GM18508 (cell line): ENCODE measurements around the gene RUSC1.
A peak's percentile ranks its signal among the peaks of the same experiment; 100 is the strongest.
"Not testable (repeated sequence)": the region's sequence is repeated elsewhere in the genome, so short reads cannot be mapped to it uniquely, and the experiment has no call there.

Experiments used
- ATAC-seq: cut with Tn5 transposase; IDR thresholded peaks from one replicate; pipeline ENCODE4 v1.9.1; 2021; ENCODE audit warnings: moderate number of reproducible peaks; ENCODE audit not compliant: insufficient read depth, unreplicated experiment

Gene RUSC1, protein sequence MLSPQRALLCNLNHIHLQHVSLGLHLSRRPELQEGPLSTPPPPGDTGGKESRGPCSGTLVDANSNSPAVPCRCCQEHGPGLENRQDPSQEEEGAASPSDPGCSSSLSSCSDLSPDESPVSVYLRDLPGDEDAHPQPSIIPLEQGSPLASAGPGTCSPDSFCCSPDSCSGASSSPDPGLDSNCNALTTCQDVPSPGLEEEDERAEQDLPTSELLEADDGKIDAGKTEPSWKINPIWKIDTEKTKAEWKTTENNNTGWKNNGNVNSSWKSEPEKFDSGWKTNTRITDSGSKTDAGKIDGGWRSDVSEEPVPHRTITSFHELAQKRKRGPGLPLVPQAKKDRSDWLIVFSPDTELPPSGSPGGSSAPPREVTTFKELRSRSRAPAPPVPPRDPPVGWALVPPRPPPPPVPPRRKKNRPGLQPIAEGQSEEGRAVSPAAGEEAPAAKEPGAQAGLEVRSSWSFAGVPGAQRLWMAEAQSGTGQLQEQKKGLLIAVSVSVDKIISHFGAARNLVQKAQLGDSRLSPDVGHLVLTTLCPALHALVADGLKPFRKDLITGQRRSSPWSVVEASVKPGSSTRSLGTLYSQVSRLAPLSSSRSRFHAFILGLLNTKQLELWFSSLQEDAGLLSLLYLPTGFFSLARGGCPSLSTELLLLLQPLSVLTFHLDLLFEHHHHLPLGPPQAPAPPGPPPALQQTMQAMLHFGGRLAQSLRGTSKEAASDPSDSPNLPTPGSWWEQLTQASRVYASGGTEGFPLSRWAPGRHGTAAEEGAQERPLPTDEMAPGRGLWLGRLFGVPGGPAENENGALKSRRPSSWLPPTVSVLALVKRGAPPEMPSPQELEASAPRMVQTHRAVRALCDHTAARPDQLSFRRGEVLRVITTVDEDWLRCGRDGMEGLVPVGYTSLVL

DNA sequence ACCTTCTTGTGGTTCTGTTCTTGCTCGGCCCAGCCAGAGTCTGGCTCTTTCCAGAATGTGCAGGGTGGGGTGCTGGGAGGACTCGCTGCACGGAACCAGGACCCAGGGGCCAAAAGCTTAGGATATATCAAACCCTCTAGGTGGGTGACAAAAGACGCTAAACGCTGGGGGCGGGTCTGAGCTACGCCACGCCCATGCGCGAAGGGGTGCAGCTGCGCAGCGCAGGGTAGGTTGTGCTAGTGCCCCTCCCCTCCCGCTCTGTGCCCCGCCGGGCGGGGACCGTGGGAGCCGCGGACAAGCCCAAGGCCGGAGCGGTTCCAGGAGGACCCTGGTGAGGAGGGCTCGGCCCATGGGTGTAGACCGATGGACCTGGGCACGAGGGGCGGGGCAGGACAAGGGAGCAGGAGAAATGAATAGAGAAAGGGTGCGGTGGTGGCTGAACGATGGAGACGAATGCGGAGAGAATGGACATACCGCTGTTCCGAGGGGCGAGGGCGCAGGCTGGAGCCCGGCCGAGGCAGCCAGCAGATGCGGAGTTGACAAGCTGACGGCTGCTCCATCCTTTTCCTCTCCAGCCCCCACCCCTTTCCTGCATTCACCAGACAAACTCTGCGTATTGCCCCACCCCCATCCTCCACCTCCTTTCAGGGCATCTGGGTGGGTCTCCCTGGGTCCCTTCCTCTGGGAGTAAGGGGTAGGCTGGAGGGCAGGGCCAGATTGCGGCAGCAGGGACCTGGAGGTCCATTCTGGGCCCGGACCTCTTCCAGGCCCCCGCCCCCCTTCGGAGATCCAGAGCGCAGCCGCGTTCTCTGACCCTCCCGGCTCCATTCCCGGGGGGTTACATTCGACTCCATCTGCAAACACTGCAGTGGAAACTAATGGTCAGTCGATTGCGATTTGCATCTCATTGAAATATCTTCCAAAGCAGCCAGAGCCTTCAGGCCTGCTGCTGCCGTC, at the start of gene RUSC1:
Gene RUSC1 (plus strand): TSS at position 234 of the 957 bp plus-strand sequence. CDS start 880 bp downstream, outside the sequence.
- ATAC-seq: no peak

DNA sequence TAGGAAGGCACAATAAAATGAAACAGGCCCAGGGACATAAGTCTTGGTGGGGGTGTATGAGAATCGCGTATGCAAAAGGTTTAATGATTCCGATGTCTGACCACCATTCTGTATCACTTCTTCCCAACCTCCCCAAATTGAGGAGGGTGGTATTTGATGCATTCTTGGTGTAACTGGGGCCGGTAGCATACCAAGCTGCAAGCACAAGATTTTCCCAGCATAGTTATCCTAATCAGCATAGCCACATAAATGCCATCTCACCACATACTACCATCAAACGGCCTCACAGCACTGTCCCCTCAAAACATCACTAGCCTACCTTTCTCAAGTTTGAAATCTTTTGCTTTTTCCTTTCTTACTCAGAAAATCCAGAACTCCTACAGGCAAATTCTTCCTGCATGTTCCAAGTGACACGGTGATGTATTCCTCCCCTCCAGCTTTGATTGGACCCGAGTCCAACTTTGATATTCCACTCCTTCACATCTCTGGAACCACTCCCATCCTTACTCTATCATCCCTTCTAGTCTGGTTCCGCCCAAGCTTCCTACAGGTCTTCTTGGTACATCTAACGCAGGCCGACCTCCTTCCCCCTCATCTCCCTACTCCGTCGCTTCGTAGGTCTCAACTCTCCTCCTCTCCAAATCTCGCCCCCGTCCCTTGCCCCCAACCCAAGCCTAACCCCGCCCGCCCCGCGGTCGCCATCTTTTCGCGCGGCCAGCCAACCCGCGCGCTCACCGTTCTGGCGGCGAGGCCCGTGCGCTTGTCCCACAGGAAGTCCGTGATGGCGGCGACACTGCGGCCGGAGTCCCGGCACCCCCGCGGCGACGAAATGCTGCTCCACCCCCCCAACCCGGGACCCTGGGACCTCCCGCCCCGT, 48.0 kb upstream of the RUSC1 start:
- ATAC-seq: no peak

DNA sequence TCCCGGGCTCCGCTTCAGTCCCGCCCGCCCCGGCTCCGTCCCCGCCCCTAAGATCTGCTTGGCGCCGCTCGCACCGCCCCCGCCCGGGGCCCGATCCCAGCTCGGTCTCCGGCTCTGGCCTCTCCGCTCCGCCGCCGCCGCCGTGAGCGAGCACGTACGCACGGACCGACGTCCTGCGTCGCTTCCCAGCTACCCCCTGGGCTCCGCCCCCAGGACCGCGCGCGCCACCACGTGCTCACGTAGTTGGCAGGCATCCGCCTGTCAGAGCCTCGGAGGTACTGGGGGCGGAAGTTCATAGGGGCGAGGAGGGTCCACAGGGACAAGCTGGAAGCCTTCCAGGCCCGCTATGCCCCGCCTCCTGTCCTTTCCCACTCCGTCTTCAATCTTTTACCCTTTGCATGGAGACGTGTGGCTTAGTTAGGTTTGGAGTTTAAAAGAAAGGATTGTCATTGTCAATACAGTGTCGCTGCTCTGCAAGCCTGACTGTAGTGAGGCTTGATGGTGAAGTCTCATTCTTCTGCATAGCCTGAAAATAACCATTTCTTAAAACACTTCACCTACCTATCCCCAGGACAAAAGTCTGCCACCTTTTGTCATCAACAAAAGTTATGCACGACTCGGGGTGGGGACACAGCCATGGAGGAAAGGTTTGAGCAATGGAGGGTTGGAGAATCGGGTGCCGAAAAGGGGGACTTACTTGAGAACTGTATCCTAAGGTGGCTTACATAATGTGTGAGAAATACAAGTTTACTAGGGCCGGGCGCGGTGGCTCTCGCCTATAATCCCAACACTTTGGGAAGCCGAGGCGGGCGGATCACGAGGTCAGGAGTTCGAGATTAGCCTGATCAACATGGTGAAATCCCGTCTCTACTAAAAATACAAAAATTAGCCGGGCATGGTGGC, 47.1 kb upstream of the RUSC1 start, which contains the start of gene CLK2:
Gene CLK2 (minus strand): TSS at position 162 of the 903 bp plus-strand sequence. CDS start 2,527 bp downstream, outside the sequence.
- no peak for ATAC-seq

DNA sequence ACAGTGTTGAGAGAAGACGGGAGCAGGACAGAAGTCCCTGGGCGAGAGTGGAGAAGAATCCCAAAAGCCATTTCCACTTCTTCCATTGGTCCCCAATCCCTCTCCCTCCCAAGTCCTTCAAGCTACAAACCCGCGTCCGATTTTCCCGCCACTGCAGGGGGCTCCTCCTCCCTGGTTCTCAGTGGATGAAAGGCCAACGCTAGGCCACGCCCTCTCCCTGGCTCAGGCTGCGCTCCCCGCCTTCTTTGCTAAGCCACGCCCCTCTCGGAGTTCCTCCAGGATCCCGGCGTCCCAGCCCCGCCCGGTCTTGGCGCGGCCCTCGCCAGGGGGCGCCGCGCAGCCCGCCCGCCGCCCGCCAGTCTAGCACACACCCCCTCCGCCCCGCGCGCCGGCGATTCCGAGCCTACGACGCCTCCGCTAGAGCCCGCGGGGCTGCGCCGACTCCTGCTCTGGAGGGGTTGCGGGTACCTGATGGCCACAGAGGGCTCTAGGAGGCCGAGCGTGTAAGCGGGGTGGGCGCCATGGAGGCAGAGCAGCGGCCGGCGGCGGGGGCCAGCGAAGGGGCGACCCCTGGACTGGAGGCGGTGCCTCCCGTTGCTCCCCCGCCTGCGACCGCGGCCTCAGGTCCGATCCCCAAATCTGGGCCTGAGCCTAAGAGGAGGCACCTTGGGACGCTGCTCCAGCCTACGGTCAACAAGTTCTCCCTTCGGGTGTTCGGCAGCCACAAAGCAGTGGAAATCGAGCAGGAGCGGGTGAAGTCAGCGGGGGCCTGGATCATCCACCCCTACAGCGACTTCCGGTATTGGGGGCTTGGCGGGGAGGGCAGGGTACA, 43.4 kb upstream of the RUSC1 start, which contains the start of gene HCN3:
Gene HCN3 (plus strand): TSS at position 394 of the 832 bp plus-strand sequence. CDS start 128 bp downstream, at position 522.
- peak; percentile 52 for ATAC-seq

DNA sequence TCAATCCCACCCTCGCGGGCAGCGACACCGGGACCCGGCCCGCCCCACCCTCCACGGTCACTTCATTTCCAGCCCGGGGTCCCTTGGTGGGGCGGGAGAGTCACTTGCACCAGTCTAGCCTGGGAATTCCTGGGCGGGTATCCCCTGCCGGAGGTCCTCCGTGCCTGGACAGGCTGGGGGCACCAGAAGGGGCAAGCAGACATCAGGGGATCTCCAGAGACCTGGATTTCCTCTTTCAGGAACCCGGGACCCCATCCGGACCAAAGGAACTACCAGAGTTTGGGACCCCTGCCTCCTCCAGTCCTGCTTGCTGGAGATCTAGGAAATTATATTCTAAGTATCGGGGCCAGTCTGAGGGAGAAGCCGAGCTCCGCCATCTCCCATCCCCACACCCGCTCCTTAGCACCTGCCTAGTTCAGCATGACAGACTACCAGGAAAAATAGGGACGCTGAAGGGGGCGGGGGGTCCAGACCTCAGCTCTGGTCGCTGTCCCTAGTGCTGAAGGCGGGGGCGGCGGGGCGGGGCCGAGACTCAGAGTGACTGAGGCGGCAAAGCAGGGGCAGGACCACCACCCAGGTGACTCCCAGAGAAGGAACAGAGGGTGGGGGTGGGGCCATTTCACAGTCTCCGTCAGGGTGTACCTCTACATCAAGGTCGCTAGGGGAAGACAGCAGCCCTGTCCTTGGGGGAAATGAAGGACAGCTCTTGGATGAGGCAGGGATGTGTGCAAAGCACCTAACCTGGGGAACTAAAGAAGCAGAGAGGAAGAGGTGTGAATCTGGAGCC, 42.6 kb upstream of the RUSC1 start:
- no peak for ATAC-seq

DNA sequence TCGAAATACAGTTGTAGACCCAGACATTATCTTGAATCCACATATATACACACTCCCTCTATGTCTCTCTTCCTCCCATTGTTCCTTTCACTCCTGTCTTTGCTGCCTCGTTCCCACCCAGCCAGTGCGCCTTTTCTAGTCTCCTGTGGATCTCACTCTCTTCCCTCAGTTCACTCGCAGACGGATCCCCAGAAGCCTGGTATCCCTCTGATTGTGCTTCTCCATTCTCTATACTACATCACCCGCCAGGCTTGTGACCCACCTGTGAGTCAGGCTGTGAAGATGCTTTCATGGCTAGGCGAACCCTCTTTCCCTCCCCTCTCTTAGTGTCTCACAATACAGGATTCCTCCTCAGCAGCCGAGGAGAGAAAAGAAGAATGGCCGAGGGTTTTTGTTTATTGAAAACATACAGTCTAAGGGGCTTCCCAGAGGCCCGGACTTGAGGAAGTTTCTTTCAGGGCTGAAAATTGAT, 42.0 kb upstream of the RUSC1 start:
- ATAC-seq: no peak

DNA sequence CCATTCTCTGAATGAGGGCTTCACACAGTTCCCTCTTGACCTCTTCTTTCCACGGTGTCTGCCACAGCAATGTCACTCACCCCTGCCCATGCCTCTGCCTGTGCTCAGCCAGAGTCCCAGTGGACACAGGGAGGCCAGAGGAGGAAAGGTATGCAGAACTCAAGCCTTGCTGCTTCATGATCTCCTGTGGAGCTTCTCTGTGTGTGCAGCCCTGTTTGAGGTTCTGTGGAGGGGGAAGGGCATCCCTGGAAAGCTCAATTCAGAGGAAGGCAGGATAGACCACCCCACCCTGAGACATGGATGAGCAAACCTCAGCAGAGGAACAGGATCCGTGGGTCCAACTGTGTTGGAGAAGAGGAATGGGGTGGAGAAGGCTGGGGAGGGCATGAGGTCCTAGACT, 41.4 kb upstream of the RUSC1 start:
- no peak for ATAC-seq

DNA sequence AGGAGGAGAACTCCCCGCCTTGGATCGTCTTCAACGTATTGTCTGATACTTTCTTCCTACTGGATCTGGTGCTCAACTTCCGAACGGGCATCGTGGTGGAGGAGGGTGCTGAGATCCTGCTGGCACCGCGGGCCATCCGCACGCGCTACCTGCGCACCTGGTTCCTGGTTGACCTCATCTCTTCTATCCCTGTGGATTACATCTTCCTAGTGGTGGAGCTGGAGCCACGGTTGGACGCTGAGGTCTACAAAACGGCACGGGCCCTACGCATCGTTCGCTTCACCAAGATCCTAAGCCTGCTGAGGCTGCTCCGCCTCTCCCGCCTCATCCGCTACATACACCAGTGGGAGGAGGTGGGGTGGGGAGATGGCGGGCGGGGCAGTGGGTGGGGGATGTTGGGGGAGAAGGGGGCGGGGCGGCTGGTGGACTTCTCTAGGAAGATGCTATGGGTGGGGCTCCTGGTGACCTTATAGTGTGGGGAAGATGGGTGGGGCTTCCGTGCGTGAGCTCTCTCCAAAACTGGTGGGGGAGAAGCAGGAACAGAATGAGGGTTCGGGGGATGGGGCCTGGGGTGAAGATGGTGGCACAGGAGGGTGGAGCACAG, 38.1 kb upstream of the RUSC1 start:
- ATAC-seq: no peak

DNA sequence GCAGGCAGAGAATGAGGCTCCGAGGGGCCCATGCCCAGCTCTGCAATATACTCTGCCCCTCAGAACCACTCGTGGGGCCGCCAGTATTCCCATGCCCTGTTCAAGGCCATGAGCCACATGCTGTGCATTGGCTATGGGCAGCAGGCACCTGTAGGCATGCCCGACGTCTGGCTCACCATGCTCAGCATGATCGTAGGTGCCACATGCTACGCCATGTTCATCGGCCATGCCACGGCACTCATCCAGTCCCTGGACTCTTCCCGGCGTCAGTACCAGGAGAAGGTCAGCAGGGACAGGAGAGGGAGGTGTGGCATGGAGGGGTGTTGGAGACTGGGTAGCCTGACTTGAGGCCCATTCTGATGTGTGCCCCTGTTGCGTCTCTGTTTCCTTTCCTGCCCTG, 36.2 kb upstream of the RUSC1 start:
- ATAC-seq: no peak

DNA sequence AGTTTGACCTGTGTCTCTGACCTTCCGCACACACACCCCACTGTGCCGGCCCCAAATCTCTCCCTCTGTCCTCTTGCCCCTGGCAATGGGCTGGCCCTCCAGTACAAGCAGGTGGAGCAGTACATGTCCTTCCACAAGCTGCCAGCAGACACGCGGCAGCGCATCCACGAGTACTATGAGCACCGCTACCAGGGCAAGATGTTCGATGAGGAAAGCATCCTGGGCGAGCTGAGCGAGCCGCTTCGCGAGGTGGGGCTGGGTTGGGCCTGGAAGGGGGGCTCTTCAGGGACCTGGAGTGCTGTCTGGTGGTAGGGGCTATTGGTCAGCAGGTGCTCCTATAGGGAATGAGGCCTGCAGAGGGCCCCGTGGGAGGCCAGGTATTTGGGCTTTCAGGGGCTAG, 35.6 kb upstream of the RUSC1 start:
- ATAC-seq: no peak

DNA sequence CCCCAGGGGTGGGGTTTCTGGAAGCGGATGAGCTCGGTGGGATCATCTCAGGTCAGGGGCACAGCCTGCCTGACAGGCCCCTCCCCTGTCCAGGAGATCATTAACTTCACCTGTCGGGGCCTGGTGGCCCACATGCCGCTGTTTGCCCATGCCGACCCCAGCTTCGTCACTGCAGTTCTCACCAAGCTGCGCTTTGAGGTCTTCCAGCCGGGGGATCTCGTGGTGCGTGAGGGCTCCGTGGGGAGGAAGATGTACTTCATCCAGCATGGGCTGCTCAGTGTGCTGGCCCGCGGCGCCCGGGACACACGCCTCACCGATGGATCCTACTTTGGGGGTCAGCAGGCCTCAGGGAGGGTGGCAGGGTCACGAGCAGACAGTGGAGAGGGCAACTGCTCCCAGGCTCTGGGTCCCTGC, 35.1 kb upstream of the RUSC1 start:
- no peak for ATAC-seq

DNA sequence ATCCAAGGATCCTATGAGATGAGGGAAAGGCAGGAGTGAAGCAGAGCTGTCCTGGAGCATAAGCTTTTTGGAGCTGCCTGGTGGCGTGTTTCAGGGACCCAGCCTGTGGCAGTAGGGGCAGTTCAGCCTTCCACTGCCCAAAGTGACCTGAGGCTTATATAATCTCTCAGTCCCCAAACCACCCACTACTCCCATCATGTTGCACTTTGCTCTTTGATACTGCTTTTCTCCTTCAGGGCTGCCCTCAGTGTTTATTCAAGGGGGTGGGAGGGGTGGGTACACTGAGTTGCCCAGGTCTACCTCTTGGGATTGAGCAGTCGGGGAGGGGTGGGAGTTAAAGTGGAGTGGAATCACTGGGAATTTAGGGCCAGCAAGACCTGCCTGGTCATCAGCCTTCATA, 34.1 kb upstream of the RUSC1 start:
- ATAC-seq: no peak

DNA sequence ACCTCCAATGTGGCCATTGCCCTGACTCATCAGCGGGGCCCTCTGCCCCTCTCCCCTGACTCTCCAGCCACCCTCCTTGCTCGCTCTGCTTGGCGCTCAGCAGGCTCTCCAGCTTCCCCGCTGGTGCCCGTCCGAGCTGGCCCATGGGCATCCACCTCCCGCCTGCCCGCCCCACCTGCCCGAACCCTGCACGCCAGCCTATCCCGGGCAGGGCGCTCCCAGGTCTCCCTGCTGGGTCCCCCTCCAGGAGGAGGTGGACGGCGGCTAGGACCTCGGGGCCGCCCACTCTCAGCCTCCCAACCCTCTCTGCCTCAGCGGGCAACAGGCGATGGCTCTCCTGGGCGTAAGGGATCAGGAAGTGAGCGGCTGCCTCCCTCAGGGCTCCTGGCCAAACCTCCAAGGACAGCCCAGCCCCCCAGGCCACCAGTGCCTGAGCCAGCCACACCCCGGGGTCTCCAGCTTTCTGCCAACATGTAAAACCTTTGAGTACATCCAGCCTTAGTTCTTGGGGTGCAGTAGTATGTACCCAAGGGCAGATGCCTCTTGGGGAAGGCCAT, 32.6 kb upstream of the RUSC1 start:
- no peak for ATAC-seq

DNA sequence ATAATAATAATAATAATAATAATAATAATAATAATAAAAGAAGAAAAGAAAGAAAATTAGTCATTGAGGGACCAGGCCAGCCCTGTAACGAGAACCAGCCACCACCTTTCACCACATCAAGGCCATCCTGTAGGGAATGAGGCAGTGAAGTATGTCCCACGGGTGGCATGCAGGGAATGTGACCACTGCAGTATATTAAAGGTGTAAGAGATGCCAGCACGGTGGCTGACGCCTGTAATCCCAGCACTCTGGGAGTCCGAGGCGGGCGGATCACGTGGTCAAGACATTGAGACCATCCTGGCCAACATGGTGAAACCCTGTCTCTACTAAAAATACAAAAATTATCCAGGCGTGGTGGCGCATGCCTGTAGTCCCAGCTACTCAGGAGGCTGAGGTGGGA, 29.7 kb upstream of the RUSC1 start:
- not testable (repeated sequence) for ATAC-seq

DNA sequence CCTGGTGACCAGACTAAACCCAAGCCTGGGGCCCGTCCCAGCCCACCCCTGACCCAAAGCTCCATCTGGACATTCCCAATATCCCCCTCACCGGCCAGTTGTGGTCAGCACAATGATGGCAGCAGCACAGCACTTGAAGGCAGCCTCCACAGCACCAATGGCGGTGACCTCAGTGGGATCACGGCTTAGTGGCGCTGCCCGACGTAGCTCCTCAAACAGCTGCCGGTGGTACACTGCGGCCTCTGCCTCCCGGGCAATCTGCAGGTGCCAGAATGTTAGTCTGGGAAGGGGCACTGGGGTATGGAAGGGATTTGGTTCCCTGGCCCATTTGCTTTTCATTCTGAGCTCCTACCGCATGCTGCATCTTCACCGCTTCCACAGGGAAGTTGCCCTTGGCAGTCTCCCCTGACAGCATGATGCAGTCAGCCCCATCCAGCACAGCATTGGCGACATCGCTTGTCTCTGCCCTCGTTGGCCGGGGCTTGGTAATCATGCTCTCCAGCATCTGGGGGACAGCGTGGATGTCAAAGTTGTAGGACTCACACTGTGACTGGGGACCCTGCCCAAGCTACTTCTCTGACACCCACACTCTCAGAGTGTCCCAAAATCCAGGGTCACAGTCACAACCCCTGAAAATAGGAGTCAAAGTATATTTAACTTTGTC, 27.5 kb upstream of the RUSC1 start:
- ATAC-seq: no peak
